Ectodermal cell (in vitro differentiated cells): Measurements from ENCODE around the gene FCRL5.

ENCODE experiments used
- H3K27ac ChIP-seq: 2 replicates; pipeline ENCODE4 v1.7.0; 2013; ENCODE audit warnings: mild to moderate bottlenecking, low read depth, low read length; ENCODE audit not compliant: insufficient read depth, poor library complexity, severe bottlenecking
- H3K27me3 ChIP-seq: 2 replicates; pipeline ENCODE4 v1.7.0; 2013; ENCODE audit warnings: mild to moderate bottlenecking, low read length; ENCODE audit not compliant: insufficient read depth, control insufficient read depth, poor library complexity, severe bottlenecking
- H3K36me3 ChIP-seq: one replicate; pipeline ENCODE4 v1.7.0; 2013; ENCODE audit warnings: low read length; ENCODE audit not compliant: control insufficient read depth, insufficient read depth
- H3K4me1 ChIP-seq: one replicate; pipeline ENCODE4 v1.7.0; 2013; ENCODE audit warnings: low read length; ENCODE audit not compliant: control insufficient read depth, insufficient read depth
- H3K4me3 ChIP-seq: 2 replicates; pipeline ENCODE4 v1.7.0; 2013; ENCODE audit warnings: low read depth, low read length, control low read depth; ENCODE audit not compliant: insufficient read depth
- H3K9me3 ChIP-seq: 2 replicates; pipeline ENCODE4 v1.7.0; 2013; ENCODE audit warnings: mild to moderate bottlenecking, low read length, moderate library complexity; ENCODE audit not compliant: control insufficient read depth
- WGBS, 2 experiments: methylation state at CpG; one replicate each; pipeline ENCODE4 v1.1.7; 2013; ENCODE audit warnings: missing lambda C conversion rate in 2 of 2; 5-methylcytosine and 5-hydroxymethylcytosine counted together

Gene FCRL5

DNA sequence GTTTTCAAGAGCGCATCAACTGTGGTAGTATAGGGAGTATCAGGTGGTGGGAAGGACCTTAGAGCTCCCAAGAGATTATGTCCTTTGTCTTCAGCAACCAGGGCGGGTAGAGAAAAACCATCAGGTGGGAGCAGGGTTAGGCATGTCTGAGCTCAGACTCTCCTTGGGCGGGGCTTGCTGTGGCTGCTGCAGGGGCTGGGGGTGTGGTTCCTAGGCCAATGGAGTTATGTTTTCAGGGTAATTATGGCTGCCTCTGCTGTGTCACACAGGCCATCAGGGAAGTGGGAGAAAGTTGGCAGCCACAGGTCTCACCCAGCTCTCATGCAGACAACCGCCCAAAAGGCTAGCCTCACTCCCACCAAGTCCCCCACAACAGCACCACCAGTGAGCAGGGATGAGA, 74.9 kb downstream of the FCRL5 start:
- 92% methylated on average over 4 of the region's 4 CpGs for WGBS, 2 experiments
- Histone ChIP-seq H3K4me3 (no peak overlapping the region), H3K4me1 (no peaks in the 10 kb centered on the region), H3K36me3 (no peaks in the 10 kb centered on the region), H3K9me3 (no peaks in the 10 kb centered on the region), H3K27ac (no peak overlapping the region), H3K27me3 (no peaks in the 10 kb centered on the region)

DNA sequence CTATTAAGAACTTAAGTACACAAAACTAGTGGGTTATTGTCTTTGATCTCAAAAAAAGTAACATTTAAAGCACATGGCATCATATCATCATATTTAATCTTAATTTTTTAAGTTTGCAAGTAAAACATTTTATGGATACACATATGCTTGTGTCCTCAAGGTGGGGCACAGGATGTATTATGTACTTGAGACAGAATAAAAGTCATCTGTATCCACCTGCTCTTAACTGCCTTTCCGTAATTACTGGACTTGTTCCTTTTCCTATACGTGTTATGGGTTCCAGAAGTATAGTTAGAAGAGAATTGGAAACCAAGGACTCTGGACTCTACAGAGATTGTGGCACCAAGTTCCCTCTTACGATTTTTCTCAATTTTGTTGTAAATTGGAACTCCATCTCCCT, 79.4 kb downstream of the FCRL5 start:
- Histone ChIP-seq H3K9me3 (no peaks in the 10 kb centered on the region), H3K36me3 (no peaks in the 10 kb centered on the region), H3K27me3 (no peaks in the 10 kb centered on the region), H3K4me1 (peaks cover 4% of the 10 kb centered on the region), H3K27ac (no peak overlapping the region), H3K4me3 (no peak overlapping the region)
- WGBS, 2 experiments: 89 to 94% methylated on average over 3 of the region's 3 CpGs

DNA sequence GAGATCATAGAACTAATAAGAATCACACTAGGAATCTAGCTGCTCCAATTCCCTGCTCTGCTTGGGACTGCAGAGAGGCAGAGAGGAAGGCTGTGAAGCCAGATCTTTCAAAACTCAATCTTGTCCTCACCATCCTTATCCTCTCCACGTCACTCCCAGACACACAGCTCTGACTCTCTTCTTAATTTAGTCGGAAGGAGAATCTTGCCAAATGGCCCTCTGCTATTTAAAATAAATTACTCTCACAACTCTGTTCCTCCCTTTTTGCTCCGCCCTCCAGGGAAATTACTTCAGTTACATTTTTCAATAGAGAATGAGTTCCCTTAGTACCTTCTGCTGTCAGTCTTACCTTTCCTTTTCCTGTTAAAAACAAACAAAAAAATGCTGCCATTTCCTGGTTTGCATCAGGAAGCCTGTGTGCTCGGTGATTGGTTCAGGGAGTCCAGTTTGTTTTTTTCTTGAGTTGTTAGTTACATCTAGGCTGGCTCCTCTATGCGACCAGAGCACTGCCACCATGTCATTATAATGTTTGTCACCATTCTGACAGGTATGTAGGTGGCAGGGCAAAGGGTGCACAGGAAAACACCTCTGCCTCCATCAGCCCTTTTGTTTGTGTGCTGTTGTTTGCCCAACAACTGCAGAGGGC, 80.1 kb downstream of the FCRL5 start:
- Histone ChIP-seq H3K4me1 (peaks cover 4% of the 10 kb centered on the region), H3K27ac (no peak overlapping the region), H3K4me3 (no peak overlapping the region), H3K27me3 (no peaks in the 10 kb centered on the region), H3K9me3 (no peaks in the 10 kb centered on the region), H3K36me3 (no peaks in the 10 kb centered on the region)
- WGBS, 2 experiments: 67 to 74% methylated on average over 5 of the region's 5 CpGs

DNA sequence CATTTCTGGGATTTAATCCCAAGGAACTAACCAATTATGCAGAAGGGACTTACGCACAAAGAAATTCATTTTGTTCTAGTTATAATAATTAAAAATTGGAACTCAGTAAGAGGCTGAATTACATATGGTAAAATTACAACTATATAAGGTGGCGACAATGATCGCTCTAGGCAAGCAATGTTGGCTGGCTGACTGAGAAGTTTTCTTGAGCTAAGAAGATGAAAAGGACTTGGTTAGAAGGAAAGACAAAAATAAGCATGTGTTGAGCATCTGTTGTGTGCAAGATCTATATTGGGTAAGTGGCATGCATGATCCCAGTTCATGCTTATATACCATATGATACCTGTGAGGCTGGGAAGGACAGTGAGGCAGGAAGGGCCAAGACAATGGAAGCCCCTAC, 80.8 kb downstream of the FCRL5 start:
- Histone ChIP-seq H3K9me3 (no peaks in the 10 kb centered on the region), H3K27me3 (no peaks in the 10 kb centered on the region), H3K36me3 (no peaks in the 10 kb centered on the region), H3K4me1 (peaks cover 4% of the 10 kb centered on the region), H3K4me3 (no peak overlapping the region), H3K27ac (no peak overlapping the region)
- 99 to 100% methylated on average over 2 to 3 of the region's 3 CpGs for WGBS, 2 experiments

DNA sequence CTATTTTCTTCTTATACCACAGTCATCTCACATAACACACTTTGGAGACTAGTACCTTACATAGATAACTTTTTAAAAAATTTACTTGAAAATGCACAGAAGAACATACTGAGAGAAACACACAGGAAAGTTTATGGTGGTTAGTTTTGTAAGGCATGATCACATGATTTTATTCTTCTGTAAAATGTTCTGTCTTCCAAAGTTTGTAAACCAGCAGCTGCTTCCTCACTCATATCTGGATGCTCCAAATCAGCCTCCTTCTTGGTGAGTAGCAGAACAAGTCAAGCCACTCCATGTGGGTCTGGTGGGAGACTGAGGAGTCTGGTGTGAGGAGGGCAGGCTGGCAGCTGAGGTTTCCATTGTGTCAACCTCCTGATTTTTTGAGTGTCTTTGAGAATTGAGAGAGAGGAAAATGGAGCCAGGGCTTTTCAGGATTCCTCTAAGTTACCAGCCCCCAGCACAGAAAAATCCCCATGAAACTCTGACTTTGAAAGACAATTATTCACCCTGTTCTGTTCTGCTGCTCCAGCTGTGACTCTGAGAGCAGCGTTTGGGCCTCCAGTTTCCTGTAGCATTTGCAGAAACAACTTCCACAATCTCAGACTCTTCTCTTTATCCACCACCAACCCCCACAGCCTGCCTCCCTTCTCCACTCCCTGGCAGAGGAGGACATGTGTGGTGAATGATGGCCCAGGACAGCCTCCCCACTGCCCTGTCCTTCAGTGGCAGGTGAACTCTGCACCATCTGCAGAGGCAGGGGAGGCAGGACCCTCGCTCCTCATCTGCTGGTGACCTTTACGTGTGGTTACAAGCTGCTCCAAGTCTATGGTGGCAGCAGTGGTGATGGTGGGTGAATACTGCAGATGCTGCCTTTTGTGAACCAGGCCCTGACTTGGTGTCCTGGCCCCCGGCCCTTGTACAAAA, 82.3 kb downstream of the FCRL5 start:
- 74 to 75% methylated on average over 4 of the region's 4 CpGs for WGBS, 2 experiments
- no peaks in the 10 kb centered on the region for H3K36me3 ChIP-seq
- H3K4me3 ChIP-seq: no peak overlapping the region
- H3K27ac ChIP-seq: no peak overlapping the region
- H3K27me3 ChIP-seq: no peaks in the 10 kb centered on the region
- H3K9me3 ChIP-seq: no peaks in the 10 kb centered on the region
- peaks cover 4% of the 10 kb centered on the region for H3K4me1 ChIP-seq

DNA sequence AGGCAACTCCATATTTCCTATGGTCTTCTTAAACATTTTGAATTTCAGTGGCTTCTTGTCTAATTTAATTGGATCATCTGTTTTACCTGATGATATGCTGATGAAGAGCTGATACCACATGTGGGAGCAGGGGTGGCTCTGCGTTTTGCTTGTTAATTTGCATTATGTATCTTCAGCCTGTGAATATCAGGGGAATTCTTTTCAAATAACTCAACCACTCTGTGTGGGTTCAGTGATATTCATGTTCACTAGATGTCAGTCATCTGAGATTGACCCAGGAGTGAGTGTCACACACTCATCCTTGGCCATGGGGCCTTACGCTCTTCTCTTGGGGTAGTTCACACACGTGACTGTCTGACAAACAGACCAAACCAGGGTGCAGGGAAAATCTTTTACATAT, 83.0 kb downstream of the FCRL5 start:
- H3K4me1 ChIP-seq: peaks cover 4% of the 10 kb centered on the region
- H3K9me3 ChIP-seq: no peaks in the 10 kb centered on the region
- H3K4me3 ChIP-seq: no peak overlapping the region
- WGBS, 2 experiments: 89 to 100% methylated on average over 2 to 3 of the region's 3 CpGs
- H3K36me3 ChIP-seq: no peaks in the 10 kb centered on the region
- H3K27me3 ChIP-seq: no peaks in the 10 kb centered on the region
- no peak overlapping the region for H3K27ac ChIP-seq

DNA sequence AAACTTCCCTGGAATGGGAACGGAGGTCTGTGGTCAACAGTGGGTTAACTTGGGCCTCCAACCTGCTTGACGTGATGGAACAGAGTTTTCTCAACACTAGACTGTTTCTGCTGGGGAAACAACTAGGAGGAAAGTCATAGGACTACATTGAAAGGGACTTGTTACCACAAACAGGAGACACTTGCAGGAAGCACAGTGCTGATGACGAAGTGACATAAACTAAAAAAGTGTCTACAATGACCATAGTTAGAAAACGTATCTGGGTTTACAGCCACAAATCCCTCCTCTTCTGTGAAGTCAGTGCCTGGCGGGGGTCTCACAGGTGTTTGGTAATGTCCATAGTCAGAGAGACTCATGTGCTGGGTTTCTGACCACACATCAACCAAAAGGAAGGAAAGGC, 86.3 kb downstream of the FCRL5 start:
- no peak overlapping the region for H3K27ac ChIP-seq

More for the DNA sequence above, 86.3 kb downstream of the FCRL5 start:
- Histone ChIP-seq H3K4me3 (no peak overlapping the region), H3K4me1 (peaks cover 4% of the 10 kb centered on the region), H3K9me3 (no peaks in the 10 kb centered on the region), H3K36me3 (no peaks in the 10 kb centered on the region), H3K27me3 (no peaks in the 10 kb centered on the region)
- WGBS, 2 experiments: 88 to 95% methylated on average over 5 of the region's 5 CpGs
